D721Med (cell line): ENCODE data around the gene DNAAF9.
"Not testable (repeated sequence)": the region's sequence is repeated elsewhere in the genome, so short reads cannot be mapped to it uniquely, and the experiment has no call there.

Source experiments
- DNase-seq: peaks from one replicate; pipeline ENCODE4 v3.0.0; 2011; ENCODE audit warnings: low spot score; ENCODE audit not compliant: insufficient read length
- FAIRE-seq: peaks from 2 replicates; lab custom pipeline; 2011; peaks lifted over from hg19 to GRCh38; lab: Jason Lieb, UNC
- CTCF ChIP-seq: IDR thresholded peaks from 2 replicates; pipeline ENCODE4 v1.5.1; 2012; ENCODE audit warnings: mild to moderate bottlenecking, control low read depth; ENCODE audit not compliant: insufficient read depth; ENCODE audit errors: missing control alignments

The DNAAF9 gene

DNA sequence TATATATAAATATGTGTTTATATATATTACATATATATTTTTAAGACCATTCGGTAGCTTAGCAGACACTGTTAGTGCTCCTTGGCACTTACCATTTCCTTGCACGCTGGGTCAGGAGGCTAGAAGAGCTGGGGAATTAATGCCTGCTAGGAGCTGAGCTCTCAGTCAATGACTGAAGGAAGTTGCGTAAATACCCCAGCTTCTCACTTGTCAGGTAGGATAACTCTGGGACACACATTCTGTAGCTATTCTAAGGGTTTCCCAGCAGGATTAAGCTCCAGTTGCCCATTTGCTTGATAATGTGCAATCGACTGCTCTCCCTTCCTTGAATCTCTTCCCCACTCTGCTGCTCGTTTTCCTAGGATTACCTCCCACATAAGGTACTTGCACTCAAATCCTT is 15.7 kb upstream of the DNAAF9 start:
- no peak for TF ChIP-seq CTCF
- DNase-seq (no peak), FAIRE-seq (no peak)

DNA sequence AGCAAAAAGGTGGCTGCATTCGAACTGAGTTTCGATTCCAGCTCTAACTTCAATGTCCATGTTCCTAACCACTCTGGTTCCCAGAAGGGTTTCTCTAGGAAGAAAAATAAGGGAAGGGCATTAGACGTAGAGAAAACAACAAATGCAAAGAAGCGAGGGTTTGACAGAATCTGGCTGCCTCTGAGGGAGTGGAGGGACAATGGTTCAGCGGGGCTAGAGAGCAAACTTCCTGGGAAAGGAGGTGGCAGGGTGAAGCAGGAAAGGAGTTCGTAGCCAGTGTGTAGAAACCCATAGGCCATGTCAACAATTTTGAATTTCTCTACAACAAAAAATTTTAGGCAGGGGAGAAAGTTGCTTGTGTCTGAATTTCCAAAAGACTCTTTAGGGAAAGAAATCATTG is 14.5 kb upstream of the DNAAF9 start:
- FAIRE-seq: no peak
- DNase-seq: no peak
- TF ChIP-seq CTCF: no peak

DNA sequence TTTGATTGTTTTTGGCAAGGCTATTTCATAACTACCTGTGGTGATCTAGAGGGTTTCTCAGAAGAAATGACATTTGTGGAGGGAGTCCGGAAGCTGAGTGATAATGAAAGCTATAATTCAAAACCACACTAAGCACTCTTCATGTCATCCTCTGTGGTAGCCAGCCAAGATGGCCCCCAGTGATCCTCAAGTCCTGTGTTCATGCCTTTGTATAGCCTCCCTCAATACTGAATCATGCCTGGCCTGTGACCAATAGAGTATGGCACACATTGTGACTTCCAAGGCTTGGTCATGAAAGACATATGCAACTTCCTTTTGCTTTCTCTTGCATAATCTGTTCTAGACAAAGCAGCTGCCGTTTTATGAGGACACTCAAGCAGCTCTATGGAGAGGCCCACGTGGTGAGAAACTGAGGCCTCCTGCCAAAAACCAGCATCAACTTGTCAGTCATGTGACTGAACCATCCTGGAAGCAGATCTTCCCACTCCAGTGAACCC is 12.8 kb upstream of the DNAAF9 start:
- no peak for TF ChIP-seq CTCF
- DNase-seq (no peak), FAIRE-seq (no peak)

DNA sequence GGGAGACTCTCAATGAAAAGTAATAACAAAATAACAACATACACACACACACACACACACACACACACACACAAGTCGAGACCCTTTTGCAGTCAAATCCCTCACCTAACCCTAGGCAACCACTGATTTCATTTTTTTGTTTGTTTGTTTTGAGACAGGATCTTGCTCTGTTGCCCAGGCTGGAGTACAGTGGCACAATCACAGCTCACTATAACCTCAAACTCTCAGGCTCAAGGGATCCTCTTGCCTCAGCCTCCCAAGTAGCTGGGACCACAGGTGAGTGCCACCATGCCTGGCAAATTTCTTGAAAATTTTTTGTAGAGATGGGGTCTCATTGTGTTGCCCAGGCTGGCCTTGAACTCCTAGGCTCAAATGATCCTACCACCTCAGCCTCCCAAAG is 10.7 kb upstream of the DNAAF9 start:
- DNase-seq, FAIRE-seq: not testable (repeated sequence)

- no peak for FAIRE-seq
- TF ChIP-seq CTCF: no peak
- DNase-seq: no peak
Observed at GRCh38 chr20:3414122-3414521, 6.7 kb upstream of the DNAAF9 start.

GRCh38 chr20:3413393-3413889 is 6.0 kb upstream of the DNAAF9 start:
- no peak for FAIRE-seq
- no peak for DNase-seq
- no peak for TF ChIP-seq CTCF

DNA sequence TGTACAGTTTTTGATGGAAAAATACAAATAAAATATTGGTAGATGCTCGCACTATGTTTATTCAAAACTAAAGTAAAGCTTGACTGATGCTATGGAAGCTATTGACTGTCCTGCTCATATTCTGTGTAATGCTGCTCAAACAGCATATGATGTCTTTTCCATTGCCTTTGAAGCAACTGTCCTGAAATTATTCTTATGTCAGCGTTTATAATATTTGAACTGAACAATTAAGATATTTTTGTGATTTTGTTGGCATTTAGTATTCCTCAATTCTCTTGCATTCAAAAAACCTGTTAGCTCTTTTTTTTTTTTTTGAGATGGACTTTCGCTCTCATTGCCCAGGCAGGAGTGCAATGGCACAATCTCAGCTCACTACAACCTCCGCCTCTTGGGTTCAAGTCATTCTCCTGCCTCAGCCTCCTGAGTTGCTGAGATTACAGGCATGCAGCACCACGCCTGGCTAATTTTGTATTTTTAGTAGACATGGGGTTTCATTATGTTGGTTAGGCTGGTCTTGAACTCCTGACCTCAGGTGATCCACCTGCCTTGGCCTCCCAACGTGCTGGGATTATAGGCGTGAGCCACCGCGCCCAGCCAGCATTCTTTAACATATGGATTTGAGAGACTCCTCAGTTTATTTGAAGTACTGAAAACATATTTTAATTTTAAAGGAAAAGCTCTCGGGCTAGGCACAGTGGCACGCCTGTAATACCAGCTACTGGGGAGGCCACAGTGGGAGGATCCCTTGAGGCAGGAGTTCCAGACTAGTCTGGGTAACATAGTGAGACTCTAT is 5.3 kb upstream of the DNAAF9 start:
- FAIRE-seq (no peak), DNase-seq (no peak)
- TF ChIP-seq CTCF: no peak

GRCh38 chr20:3410464-3410863 is 3.0 kb upstream of the DNAAF9 start:
- FAIRE-seq: no peak

More at GRCh38 chr20:3410464-3410863, 3.0 kb upstream of the DNAAF9 start:
- DNase-seq: no peak
- no peak for TF ChIP-seq CTCF
